SK-N-SH treated with all-trans-retinoic acid at 6 μM for 48 hours (cell line): ENCODE data around the gene APC2.

Source experiments
- ARNTL ChIP-seq: fragments of 450-650 bp; formaldehyde crosslinking; IDR thresholded peaks from 2 replicates; pipeline ENCODE4 v1.5.0; 2020; ENCODE audit warnings: low read depth, mild to moderate bottlenecking, moderate library complexity, borderline replicate concordance
- CSDC2 ChIP-seq: fragments of 250-450 bp; sonication (Bioruptor Pico); IDR thresholded peaks from 2 replicates; pipeline ENCODE4 v1.5.0; 2020; ENCODE audit warnings: mild to moderate bottlenecking, moderate library complexity
- ESRRG ChIP-seq: fragments of 250-450 bp; sonication (Bioruptor Pico); IDR thresholded peaks from 2 replicates; pipeline ENCODE4 v1.6.1; 2021; ENCODE audit warnings: mild to moderate bottlenecking
- GLIS3 ChIP-seq: fragments of 250-450 bp; sonication (Bioruptor Pico); IDR thresholded peaks from 2 replicates; pipeline ENCODE4 v1.5.0; 2020; ENCODE audit warnings: mild to moderate bottlenecking, moderate library complexity
- ISL1 ChIP-seq: fragments of 250-450 bp; sonication (Bioruptor Pico); IDR thresholded peaks from 2 replicates; pipeline ENCODE4 v2.1.2; 2022; ENCODE audit warnings: mild to moderate bottlenecking, moderate library complexity
- RARB ChIP-seq: fragments of 250-450 bp; sonication (Bioruptor Pico); IDR thresholded peaks from 2 replicates; pipeline ENCODE4 v1.8.0; 2021; ENCODE audit warnings: mild to moderate bottlenecking, moderate library complexity
- ZFP3 ChIP-seq: fragments of 250-450 bp; sonication (Bioruptor Pico); IDR thresholded peaks from 2 replicates; pipeline ENCODE4 v1.5.0; 2020; ENCODE audit warnings: mild to moderate bottlenecking, moderate library complexity

DNA sequence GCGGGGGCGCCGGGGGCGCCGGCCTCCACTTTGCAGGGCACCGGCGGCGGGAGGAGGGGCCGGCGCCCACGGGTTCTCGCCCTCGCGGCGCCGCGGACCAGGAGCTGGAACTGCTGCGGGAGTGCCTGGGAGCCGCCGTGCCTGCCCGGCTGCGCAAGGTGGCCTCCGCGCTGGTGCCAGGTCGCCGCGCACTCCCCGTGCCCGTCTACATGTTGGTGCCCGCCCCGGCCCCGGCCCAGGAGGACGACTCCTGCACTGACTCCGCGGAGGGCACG lies 17.2 kb downstream of the APC2 start:
- TF ChIP-seq RARB (no peak), ARNTL (no peak), ESRRG (no peak), ISL1 (no peak), CSDC2 (CRISPR knock-in tag) (no peak), GLIS3 (CRISPR knock-in tag) (no peak), ZFP3 (CRISPR knock-in tag) (no peak)
